HG02571 (cell line): Measurements from ENCODE around the gene RPAP3.

Source experiments
- ATAC-seq: cut with Tn5 transposase; IDR thresholded peaks from one replicate; pipeline ENCODE4 v1.9.1; 2021; ENCODE audit warnings: mild to moderate bottlenecking, moderate library complexity; ENCODE audit not compliant: unreplicated experiment

RPAP3 gene

DNA sequence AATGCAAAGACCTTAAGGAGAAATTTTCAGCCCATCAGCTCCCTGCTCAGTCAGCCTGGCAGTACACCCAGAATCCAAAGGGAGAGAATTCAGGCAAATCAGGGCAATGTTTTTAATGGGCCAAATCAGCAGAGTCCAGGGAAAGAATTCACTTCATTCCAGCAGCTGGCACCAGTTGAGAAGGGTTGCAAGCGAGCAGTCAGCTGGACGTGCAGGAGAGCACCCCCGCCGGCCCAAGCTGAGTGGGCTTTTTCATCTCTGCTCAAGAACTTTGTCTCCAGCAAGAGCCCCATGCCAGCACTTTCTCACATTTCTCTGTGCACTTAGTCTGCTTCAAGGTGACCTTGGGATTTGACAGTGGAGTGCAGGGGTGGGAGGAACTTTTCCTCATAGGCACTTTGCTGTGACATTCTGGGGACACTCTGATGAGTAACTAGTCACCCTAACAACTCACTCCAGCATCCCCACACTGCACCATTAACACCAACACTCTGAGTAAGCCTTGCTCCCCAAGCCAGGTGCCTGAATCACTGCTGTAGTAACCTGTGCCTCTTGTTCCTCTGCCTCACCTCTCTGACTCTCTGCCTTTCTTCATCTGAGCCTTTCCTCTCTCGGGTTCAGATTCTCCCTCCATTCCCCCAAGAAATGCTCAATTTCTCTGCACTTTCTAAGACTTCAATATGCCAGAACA, 17.3 kb upstream of the RPAP3 start:
- no peak for ATAC-seq

DNA sequence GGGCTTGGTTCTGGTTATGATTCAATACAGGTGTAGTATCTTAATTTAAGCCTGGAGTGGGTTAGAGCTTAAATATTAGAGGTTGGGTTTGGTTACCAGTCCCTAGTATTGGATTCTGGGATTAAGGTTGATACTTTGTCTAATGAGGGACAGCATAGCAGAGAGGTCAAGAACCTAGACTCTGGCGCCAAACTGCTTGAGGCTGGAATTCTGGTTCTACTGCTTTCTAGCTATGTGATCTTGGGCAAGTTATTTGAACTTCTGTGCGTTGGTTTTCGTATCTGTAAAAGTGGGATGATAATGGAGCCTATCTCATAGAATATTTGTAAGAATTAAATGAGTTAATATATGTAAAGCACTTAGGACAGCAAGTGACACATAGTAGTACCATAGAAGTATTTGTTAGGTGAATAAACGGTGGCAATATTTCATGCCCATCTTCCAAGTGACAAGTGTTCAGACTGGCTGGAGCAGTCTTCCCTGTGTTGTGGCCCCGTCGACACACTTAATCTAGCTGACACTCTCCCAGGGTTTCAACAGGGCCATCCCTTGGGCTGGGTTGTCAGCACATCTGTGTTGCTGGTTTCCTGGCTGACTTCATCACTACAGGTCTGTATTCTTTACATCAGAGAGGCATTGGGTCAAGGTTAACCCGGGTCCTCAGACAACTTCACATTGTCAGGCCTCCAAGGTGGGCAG, 16.5 kb upstream of the RPAP3 start:
- no peak for ATAC-seq

DNA sequence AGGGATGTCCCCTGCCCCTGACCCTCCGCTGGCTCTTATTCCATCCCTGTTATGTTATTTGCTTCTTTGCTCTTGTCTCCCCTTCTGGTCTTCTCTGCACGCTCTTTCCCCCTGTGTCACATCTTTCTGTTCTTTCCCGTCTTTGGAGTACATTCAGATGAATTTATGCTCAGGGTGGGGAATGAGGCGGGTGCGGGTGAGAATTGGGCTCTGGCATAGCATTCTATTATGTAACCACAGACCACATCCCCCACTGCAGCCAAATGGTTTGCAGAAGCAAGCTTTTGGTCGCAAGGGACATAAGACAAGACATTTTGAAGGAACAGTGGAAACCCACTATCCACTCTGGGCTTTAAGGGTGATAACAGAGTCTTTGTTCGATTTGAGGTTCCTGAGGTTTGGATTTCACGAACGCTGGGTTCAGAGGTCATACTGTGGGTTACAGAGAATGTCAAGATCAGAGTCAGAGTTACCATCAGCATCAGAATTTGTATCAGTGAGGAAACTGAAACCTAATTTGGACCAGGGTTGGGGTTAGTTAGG, 15.7 kb upstream of the RPAP3 start:
- no peak for ATAC-seq

DNA sequence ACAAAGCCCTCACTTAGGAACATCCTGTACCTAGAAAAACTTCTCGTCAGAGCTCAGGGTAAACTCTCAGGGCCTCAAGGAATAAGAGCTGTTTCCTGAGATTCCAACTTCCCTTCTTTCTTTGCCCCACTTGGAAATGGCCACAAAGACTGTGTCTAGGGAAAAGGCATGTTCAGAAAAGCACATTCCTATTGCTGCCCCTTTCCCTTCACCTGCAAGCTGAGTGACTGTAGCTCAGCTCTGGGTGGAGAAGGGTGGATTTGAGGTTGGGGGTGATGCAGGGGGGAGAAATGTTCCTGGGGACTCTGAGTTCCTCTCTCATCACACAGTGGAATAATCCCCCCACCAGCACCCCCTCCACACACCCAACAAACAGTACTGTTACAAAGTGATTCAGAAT, 12.7 kb upstream of the RPAP3 start:
- ATAC-seq, result no peak

DNA sequence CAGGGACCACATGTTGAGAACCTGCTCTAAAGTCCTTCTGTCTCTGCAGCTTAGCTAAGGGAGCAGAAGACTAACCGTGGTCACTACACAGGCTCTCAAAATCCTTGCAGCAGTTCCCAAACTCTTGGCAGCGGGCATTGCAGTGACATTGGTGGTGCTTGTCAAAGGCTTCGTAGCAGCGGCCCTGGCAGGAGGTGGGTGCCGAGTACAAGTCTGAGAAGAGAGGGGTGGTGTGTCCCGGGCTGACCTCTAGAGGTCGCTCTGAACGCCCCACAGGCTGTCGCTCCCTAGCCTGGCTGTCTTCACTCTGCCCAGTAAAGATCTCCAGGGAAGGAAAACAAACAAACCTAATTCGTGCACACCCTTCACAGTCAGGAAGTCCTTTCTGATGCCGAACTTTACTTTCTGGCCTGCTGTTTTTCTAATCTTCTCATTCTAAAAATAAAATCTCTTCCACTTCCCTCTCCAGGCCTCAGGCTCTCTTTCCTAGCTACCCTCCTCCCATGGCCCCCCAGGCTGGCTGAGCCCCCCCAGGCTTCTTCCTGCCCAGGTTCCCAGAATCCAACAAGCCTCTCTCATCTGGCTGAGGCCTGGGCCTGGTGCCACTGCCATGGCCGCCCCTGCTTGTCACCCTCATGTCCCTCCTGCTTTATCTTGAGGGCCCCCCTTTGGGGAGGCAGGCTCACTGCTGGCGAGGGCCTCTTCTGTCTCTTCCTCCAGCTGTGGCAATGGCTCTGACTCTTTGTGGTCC, 11.8 kb upstream of the RPAP3 start:
- ATAC-seq, result no peak

DNA sequence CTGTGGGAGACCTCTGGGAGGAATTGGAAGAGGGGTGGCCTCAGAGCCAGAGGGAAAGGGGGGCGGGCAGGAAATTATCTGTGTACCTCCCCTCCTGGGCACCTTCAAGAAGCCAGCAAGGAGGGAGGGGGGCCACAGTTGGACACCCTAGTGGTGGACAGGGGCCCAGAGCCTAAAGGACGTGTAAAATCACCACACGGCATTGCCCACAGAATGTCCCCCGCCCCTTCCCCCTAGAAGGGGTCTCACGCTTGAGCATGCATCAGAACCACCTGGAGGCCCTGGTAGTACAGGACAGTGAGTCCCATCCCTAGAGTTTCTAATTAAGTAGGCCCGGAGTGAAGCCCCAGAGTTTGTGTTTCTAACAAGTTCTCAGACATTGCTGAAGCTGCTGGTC, 11.2 kb upstream of the RPAP3 start:
- ATAC-seq, result no peak

DNA sequence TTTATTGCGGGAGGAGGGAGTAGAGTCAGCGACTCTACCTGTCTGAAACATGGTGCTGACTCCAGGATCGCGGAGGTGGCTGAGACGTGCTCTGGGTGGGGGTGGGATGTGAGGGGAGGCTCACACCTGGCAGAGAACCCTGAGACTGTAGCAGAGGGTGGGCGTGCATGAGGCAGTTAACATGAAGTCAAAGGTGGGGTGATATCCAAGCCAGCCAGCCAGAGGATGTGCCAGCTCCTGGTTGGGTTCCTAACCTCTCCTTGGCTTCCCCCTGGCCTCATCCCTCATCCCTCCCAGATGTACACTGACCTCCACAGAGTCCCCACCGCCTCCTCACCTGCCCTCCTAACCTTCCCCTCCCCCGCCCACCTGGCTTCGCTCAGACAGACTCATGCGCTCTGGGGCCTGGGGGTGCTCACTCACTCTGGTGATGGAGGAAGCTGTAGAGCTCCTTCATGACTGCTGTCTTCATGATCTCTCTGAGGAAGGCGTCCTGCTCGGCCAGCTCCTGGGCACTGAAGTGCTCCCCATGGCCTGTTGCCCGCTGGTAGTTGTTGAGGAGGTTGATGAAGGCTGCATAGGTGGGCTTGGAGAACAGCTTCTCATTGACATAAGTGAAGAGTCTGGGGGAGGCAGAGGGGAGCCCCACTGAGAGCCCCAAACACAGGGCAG, 10.2 kb upstream of the RPAP3 start:
- ATAC-seq, result no peak

DNA sequence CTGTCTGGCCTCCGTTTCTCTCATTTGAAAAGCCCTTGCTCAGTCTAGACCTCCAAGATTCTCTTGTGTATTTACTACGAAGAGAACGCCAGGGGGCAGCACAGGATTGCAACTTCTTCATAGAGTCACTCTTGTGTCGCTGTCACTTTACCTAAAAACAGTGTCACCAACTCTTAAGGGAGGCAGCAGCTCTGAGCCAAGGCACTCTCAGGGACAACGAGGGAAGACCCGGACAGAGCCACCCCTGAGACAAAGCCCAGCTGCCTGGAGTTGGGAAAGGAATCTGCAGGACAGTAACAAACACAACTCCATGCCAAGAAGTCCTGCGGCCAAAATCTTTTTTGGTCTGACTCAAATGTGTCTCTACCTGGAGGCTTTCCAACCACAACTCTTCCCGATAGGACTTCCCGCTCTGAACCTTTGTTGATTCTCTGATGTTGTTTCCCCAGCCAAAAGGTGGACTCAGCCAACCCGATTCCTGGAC, 9.6 kb upstream of the RPAP3 start:
- ATAC-seq, result peak; percentile 71

DNA sequence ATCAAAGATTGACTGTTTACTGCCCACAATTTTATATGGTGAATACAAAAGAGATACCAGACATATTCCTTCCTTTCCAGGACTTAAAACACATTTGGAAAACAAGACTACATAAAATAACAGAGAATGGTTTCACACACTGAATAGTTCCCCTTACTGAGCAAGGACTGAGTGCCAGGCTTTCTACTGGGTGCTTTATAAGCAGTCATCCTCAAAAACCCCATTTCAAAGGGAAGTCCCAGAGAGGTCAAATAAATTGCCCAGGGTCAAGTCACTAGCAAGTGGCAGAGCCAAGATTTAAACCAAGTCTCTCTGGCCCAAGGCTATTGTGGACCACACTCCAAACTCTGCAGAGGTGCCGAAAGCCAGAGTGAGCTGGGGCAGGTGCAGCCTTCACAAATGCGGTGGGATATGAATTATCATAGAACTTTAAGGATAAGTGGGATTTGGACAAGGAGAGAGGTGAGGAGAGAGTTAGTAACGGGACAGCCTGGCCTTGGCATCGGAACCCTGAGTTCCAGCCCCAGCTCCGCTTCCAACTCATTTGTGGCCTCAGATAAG, 9.1 kb upstream of the RPAP3 start:
- no peak for ATAC-seq

DNA sequence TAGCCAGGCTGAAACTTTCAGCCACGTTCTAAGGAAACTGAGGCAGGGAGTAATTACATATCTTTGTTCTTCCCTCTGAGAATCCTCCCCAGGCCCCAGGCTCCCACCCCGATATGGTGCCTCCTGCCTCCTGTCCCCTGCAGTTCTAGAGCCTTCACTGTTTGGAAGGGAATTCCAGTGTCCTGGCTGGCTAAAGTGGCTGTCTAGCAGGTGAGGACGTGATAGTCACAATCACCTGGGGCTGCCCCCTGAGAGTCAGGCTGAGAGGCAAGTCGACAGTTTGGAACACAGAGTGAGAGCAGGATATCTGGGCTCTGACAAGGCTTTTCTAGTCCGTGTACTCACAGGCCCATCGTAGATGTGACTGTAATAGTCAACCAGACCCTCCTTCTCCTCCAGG, 6.3 kb upstream of the RPAP3 start:
- ATAC-seq, result no peak

DNA sequence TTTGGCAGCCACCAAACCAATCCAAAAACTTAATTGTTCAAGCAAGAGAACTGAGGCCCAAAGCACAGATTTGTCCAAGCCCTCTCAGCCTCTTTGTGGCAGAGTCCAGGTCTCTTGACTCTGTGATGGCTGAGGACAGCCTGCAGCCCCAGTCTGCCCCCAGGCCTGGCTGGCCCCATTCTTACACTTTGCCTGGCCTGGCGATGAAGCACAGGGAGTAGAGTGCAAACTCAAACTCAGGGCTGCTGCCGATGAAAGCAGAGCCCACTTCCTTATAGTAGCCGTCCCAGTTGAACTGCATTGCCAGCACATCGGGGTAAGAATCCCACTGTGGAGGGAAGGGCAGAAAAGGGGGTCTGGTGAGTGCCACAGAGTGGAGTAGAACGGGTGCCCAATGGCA, 5.6 kb upstream of the RPAP3 start:
- ATAC-seq, result no peak

DNA sequence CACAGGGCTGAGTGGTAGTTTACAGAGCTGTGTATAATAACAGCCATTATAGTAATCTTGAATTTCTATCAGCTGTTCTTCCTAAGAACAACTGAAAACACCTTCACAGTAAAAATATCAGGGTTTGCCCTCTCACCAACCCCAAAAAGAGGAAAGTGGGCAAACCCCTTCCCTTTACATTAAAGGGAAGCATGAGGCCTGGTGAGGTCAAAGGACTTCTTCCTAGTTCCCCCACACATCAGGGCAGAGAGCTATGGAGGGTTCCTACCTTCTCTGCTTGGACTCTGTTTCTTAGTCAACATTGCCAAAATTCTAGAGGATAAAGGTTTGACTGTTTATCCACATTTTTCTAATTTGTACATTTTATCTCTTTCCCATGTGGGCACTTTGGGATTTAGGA, 4.4 kb upstream of the RPAP3 start:
- no peak for ATAC-seq

DNA sequence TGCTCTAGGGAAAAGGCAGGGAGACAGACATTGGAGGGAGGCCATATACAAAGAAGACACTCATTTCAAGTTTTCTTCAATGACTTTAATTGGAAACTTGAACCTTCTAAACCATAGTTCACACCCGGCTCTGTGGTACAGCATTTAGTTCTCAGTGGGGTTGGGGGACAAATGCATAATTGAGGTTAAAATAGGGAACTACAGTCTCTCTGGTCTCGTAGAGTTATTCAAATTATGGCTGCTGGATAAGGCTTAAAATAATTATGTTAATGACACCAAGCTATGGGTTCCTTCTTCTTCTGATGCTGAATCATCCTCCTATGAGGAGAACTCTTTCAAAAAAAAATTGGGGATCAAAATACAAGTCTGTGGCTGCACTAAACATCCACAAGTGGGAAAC, 3.8 kb upstream of the RPAP3 start:
- ATAC-seq, result no peak

DNA sequence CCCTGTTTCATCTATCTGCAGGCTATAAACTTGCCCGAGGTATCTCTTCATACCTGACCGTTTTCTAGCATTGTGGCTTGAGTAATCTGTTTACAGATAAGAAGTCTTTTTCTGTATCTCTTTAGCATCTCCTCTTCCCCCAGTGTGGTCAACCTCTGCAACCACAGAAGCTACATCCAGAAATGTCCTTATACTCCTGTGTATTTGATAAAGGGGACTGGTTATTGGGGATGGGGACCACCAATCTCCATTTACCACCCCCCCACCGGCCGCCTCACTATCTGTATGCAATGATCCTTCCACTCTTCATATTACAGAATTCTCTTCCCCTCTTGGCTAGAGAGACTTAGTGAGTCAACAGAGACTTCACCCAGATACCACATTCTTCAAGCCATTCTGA, 3.4 kb upstream of the RPAP3 start:
- ATAC-seq, result no peak

DNA sequence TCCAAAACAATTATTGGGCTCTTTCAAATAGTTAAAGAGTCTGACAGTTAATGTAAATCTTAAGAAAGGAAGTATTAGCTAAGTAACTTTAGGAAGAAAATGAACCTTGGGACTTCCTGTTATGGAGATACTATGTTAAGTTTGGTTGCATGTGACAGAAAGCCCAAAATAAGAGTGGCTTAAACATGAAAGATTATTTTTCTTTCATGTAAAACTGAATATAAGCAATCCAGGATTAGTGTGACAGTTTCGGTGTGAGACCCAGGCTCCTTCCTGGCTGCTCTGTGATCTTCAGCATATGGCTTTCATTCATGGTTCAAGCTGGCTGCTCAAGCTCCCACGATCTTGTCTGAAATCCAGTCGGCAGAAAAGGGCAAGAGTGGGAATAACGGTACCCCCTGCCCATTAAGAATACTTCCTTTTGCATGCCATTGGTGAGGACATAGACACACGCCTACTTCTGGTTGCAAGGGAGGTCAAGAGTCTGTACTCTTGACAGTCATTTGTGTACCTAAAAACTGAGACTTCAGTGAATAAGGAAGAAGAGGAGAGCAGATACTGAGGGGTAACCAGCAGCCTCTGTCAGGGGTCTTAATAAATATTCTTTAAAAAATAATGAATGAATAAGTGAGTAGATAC, 2.2 kb upstream of the RPAP3 start:
- ATAC-seq, result no peak

DNA sequence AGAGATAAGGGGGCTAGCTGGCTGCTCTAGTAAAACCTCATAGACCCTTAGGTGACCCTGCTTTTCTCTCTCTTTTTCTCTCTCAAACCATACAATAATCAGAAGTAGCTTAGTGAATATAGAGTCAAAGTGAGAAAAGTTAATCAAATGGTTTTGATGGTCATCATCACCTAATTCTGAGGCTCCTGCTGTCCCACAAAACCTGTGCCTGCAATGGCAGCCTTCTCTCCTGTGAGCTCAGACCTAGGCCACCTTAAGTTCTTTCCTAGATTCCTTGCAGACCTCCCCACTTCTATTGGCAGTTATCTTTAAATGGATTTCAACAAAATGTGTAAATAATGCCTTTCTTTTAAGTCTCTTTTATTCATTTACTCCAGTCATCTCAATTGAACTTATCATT, 1.5 kb upstream of the RPAP3 start:
- no peak for ATAC-seq

DNA sequence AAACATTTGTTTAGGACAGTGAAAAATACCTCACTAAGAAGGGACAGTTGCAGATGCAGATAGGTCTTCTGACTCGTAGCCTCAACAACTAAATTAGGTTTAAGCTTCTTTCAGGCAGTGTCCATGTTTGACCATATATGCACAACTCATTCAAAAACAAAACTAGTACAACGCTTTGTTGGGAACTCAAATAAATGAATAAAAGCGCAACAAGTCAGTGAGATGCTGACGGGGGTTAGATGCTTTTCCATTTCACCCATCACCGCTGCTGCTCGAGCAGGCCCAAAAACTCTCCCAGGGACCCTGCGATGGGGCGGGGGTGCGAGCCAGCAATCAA, 633 bp downstream of the RPAP3 start:
- no peak for ATAC-seq

DNA sequence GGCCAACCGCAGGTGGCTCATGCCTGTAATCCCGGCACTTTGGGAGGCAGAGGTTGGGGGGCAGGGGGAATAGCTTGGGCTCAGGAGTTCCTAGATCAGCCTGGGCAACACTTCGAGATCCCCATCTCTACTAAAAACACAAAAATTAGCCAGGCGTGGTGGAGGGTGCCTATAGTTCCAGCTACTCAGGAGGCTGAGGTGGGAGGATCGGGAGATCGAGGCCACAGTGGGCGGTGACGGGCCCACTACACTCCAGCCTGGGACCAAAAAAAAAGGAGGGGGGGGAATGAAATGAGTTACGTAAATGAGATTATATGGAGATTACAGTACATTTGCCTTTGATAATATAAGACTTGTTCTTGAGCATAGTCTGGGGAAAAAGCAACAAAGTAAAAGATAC, 1.1 kb downstream of the RPAP3 start:
- ATAC-seq, result no peak

DNA sequence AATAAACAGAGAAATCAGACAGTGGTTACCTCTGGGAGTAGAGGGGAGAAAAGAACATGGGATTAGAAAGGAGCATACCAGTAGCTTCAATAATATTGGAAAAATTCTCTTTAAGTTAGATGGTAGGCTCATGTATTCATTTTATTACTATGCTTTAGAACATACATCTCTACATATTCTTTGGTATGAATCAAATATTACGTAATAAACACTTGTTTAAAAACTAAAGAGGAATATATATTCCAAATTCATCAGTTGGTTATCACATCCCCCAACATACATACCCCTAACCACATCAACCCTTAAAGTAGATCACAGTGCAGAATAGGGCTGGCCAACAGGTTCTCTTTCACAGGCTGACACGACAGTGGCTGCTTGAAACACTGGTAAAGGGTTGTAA, 5.6 kb downstream of the RPAP3 start:
- no peak for ATAC-seq

DNA sequence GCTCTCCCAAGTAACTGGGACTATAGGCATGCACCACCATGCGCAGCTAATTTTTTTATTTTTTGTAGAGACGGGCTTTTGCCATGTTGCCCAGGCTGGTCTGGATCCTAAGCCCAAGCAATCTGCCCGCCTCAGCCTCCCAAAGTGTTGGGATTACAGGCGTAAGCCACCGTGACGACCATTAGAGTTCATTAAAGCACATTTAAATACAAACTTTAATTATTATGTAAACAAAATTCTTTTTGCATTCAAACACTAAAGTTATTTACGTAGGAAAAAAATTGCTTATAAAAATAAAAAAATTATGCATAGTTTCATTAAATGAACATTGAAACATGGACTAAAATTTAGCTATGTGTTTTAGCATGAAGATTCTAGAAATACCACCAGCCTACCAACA, 7.2 kb downstream of the RPAP3 start:
- ATAC-seq, result no peak

DNA sequence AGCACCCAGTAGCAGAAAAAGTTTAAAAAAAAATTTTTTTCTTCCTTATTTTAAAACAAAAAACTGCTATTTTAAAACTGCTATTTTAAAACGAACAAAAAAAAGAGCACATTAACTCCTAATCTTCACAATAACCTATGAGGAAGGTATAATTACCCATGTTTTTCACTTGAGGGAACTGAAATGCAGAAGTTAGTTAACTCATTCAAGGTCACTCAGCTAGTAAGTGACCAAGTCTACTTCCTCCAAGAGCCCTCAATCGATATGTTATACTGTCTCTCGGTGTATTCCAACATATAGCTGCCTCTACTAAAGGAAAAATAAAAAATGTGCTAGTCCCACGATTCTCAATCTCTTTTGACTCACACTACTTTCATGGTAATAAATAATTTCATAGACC, 7.8 kb downstream of the RPAP3 start:
- ATAC-seq, result no peak
